Thyroid gland (tissue), 4 donors: ENCODE data around the gene NUDT16. TPM values are rescaled to one million over a fixed set of nuclear protein-coding genes. Genes with fewer than 3 reads are reported as not detected.
A peak's percentile ranks its signal among the peaks of the same experiment; 100 is the strongest.
"Not testable (repeated sequence)": the region's sequence is repeated elsewhere in the genome, so short reads cannot be mapped to it uniquely, and the experiment has no call there.

ENCODE experiments used
- DNase-seq, 2 donors: peaks; one replicate each; pipeline ENCODE4 v3.0.0-alpha.2; 2019
- H3K27ac ChIP-seq, 3 donors: fragments of 200-600 bp; sonication (generic); 1 replicate in 2 of 3; 2 replicates in 1 of 3; pipeline ENCODE4 v1.5.1; 2016 to 2019; ENCODE audit warnings: mild to moderate bottlenecking in 1 of 3, moderate library complexity in 1 of 3
- H3K27me3 ChIP-seq: fragments of 200-600 bp; sonication (generic); one replicate; pipeline ENCODE4 v1.5.1; 2019
- H3K36me3 ChIP-seq, 2 donors: fragments of 200-600 bp; sonication (generic); one replicate each; pipeline ENCODE4 v1.5.1; 2016 to 2019
- H3K4me1 ChIP-seq, 2 donors: fragments of 200-600 bp; sonication (generic); one replicate each; pipeline ENCODE4 v1.5.1; 2017 to 2019
- H3K4me3 ChIP-seq, 3 donors: fragments of 200-600 bp; sonication (generic); replicated peaks in 1 of 3; 1 replicate in 2 of 3; 2 replicates in 1 of 3; pipeline ENCODE4 v1.5.1; 2016; ENCODE audit warnings: mild to moderate bottlenecking in 1 of 3
- H3K9me3 ChIP-seq: fragments of 200-600 bp; sonication (generic); one replicate; pipeline ENCODE4 v1.5.1; 2017
- CTCF ChIP-seq, 6 experiments: fragments of 200-600 bp in 3 of 6; fragments of 450-650 bp in 3 of 6; sonication (generic) in 3 of 6; IDR thresholded peaks; one replicate each; pipeline ENCODE4 v1.5.1; 2016 to 2019; ENCODE audit warnings: antibody characterized with exemption in 6 of 6, mild to moderate bottlenecking in 2 of 6, inconsistent platforms in 1 of 6, moderate library complexity in 1 of 6
- POLR2A ChIP-seq, 2 donors: fragments of 450-650 bp; IDR thresholded peaks; one replicate each; pipeline ENCODE4 v1.6.1; 2017; ENCODE audit warnings: antibody characterized with exemption in 2 of 2, mild to moderate bottlenecking in 2 of 2, moderate library complexity in 1 of 2
- WGBS, 2 donors: methylation state at CpG; one replicate each; pipeline ENCODE4 v1.1.5; 2017; 5-methylcytosine and 5-hydroxymethylcytosine counted together
- intact Hi-C: fragments of 100-400 bp; cut with DNase I; formaldehyde crosslinking; loops from one replicate; pipeline ENCODE4 v1.15.1; 2023
- total RNA-seq, 4 donors: library from RNA; depleted of rRNA; stranded (reverse); fragments of >200 nt; gene quantifications; one replicate each; pipeline ENCODE4 v1.2.3, GENCODE V29; 2016

The NUDT16 gene
- total RNA-seq, 4 donors from 2014 or later, result 30.7 to 37.5 (median 34.4) TPM

- Histone ChIP-seq H3K4me1 (peaks cover 18 to 30% of the 10 kb centered on the region in 2 donors), H3K4me3 (no peak overlapping the region), H3K9me3 (no peaks in the 10 kb centered on the region), H3K27ac (no peak overlapping the region), H3K36me3 (no peaks in the 10 kb centered on the region), H3K27me3 (no peaks in the 10 kb centered on the region)
- no peak for TF ChIP-seq CTCF (IDR thresholded peaks at IDR 0.05)
- no peak for TF ChIP-seq POLR2A (IDR thresholded peaks at IDR 0.05)
- DNase-seq, result no peak
- 92 to 94% methylated on average over 5 of the region's 5 CpGs for WGBS, 2 donors
- intact Hi-C loops, result no loop called here
Observed at GRCh38 chr3:131356006-131356595, 25.5 kb upstream of the NUDT16 start.

- intact Hi-C loops, result no loop called here
- 94 to 98% methylated on average over 1 of the region's 1 CpG for WGBS, 2 donors
Observed at GRCh38 chr3:131357275-131357674, 24.3 kb upstream of the NUDT16 start.

GRCh38 chr3:131360191-131360755 is 21.3 kb upstream of the NUDT16 start:
- Histone ChIP-seq H3K4me3 (no peak overlapping the region), H3K36me3 (no peaks in the 10 kb centered on the region), H3K9me3 (no peaks in the 10 kb centered on the region), H3K4me1 (peaks cover 0 to 19% of the 10 kb centered on the region in 2 donors), H3K27ac (no peak overlapping the region), H3K27me3 (no peaks in the 10 kb centered on the region)
- TF ChIP-seq CTCF (IDR thresholded peaks at IDR 0.05) (no peak), POLR2A (IDR thresholded peaks at IDR 0.05) (no peak)
- no peak for DNase-seq
- WGBS, 2 donors, result 65 to 76% methylated on average over 4 of the region's 4 CpGs
- intact Hi-C loops, result no loop called here

More at GRCh38 chr3:131357275-131357674, 24.3 kb upstream of the NUDT16 start:
- Histone ChIP-seq H3K27me3 (no peaks in the 10 kb centered on the region), H3K36me3 (no peaks in the 10 kb centered on the region), H3K4me1 (peaks cover 15 to 21% of the 10 kb centered on the region in 2 donors), H3K9me3 (no peaks in the 10 kb centered on the region), H3K4me3 (no peak overlapping the region), H3K27ac (no peak overlapping the region)
- TF ChIP-seq CTCF (IDR thresholded peaks at IDR 0.05) (no peak), POLR2A (IDR thresholded peaks at IDR 0.05) (no peak)
- no peak for DNase-seq

GRCh38 chr3:131361066-131361463 is 20.5 kb upstream of the NUDT16 start:
- H3K36me3 ChIP-seq, H3K9me3 ChIP-seq, H3K27me3 ChIP-seq, intact Hi-C loops: not testable (repeated sequence)
- 82 to 90% methylated on average over 7 of the region's 7 CpGs for WGBS, 2 donors
- Histone ChIP-seq H3K4me3 (peak overlapping the region in 2 of 3 donors; percentile 12 to 42), H3K27ac (peak overlapping the region; percentile 54 to 81 (median 72)), H3K4me1 (peaks cover 0 to 19% of the 10 kb centered on the region in 2 donors)
- peak in 1 of 2 donors; percentile 10 for DNase-seq

GRCh38 chr3:131361464-131362421 is 19.8 kb upstream of the NUDT16 start:
- intact Hi-C loops, result no loop called here
- peak overlapping the region; percentile 61 to 81 (median 72) for H3K27ac ChIP-seq
- no peaks in the 10 kb centered on the region for H3K36me3 ChIP-seq
- no peaks in the 10 kb centered on the region for H3K27me3 ChIP-seq
- H3K4me3 ChIP-seq, result peak overlapping the region; percentile 17 to 42 (median 30)
- H3K4me1 ChIP-seq, result peaks cover 0 to 19% of the 10 kb centered on the region in 2 donors
- TF ChIP-seq CTCF (IDR thresholded peaks at IDR 0.05), result no peak
- TF ChIP-seq POLR2A (IDR thresholded peaks at IDR 0.05), result peak in 1 of 2 donors; percentile 81
- peak; percentile 97 to 99 for DNase-seq
- H3K9me3 ChIP-seq, result no peaks in the 10 kb centered on the region
- 10 to 13% methylated on average over 22 to 30 of the region's 64 CpGs for WGBS, 2 donors
